Spleen (tissue), 7 donors: Measurements from ENCODE around the gene SCAMP5.

ENCODE experiments used
- CTCF ChIP-seq, 11 experiments: fragments of 200-600 bp in 7 of 11; fragments of 450-650 bp in 4 of 11; sonication (generic) in 4 of 11; IDR thresholded peaks in 8 of 11; conservative IDR thresholded peaks in 3 of 11; 1 replicate in 7 of 11; 2 replicates in 4 of 11; pipeline versions ENCODE4 v1.4.0 to v1.8.0; 2016 to 2021; ENCODE audit warnings: antibody characterized with exemption in 11 of 11, inconsistent platforms in 4 of 11, mild to moderate bottlenecking in 1 of 11
- POLR2AphosphoS5 ChIP-seq, 3 donors: sonication (generic); formaldehyde crosslinking; IDR thresholded peaks; one replicate each; pipeline ENCODE4 v1.5.1; 2017; ENCODE audit warnings: antibody characterized with exemption in 3 of 3
- donor health status: DM: no; HTN: no; CAD: no; lungs with moderate emphysema.
- donor health status: DM: no; HTN: no; CAD: no.
- donor health status: DM: no; HTN: no; CAD: no.

GRCh38 chr15:75064846-75065245 is 69.5 kb downstream of the SCAMP5 start:
- TF ChIP-seq POLR2AphosphoS5 (IDR thresholded peaks at IDR 0.05) (no peak), CTCF (IDR thresholded peaks at IDR 0.05 in 8 of 11, conservative IDR thresholded peaks at IDR 0.05 in 3 of 11) (no peak)
